HG03135 (cell line): Measurements from ENCODE around the gene ISOC1.

Experiments
- ATAC-seq: cut with Tn5 transposase; IDR thresholded peaks from one replicate; pipeline ENCODE4 v1.9.1; 2021; ENCODE audit warnings: mild to moderate bottlenecking, moderate library complexity; ENCODE audit not compliant: unreplicated experiment

ISOC1 gene

GRCh38 chr5:129094924-129095899 lies 663 bp downstream of the ISOC1 start:
- ATAC-seq: peak; percentile 44

- ATAC-seq: no peak
These were observed 1.9 kb downstream of the ISOC1 start for GRCh38 chr5:129096382-129096991.

- ATAC-seq: no peak
These were observed 3.1 kb downstream of the ISOC1 start for GRCh38 chr5:129097498-129098296.

GRCh38 chr5:129098488-129099183 lies 4.1 kb downstream of the ISOC1 start:
- no peak for ATAC-seq

GRCh38 chr5:129099184-129099569 lies 4.6 kb downstream of the ISOC1 start:
- ATAC-seq: no peak

- ATAC-seq: no peak
These were observed 7.2 kb downstream of the ISOC1 start for GRCh38 chr5:129101794-129102193.

GRCh38 chr5:129103397-129103796 lies 8.8 kb downstream of the ISOC1 start:
- no peak for ATAC-seq

GRCh38 chr5:129104915-129105455 lies 10.4 kb downstream of the ISOC1 start:
- ATAC-seq: no peak

- ATAC-seq: no peak
These were observed 13.1 kb downstream of the ISOC1 start for GRCh38 chr5:129107637-129108036.

GRCh38 chr5:129110742-129111141 lies 16.2 kb downstream of the ISOC1 start:
- no peak for ATAC-seq

- no peak for ATAC-seq
These were observed 16.8 kb downstream of the ISOC1 start for GRCh38 chr5:129111351-129111750.

GRCh38 chr5:129112295-129112694 lies 17.7 kb downstream of the ISOC1 start:
- no peak for ATAC-seq

- ATAC-seq: no peak
These were observed 19.3 kb downstream of the ISOC1 start for GRCh38 chr5:129113867-129114266.

GRCh38 chr5:129114539-129115193 lies 20.1 kb downstream of the ISOC1 start:
- no peak for ATAC-seq

- ATAC-seq: no peak
These were observed 21.1 kb downstream of the ISOC1 start for GRCh38 chr5:129115680-129116079.

- ATAC-seq: no peak
These were observed 22.2 kb downstream of the ISOC1 start for GRCh38 chr5:129116797-129117196.

GRCh38 chr5:129118405-129118804 lies 23.9 kb downstream of the ISOC1 start:
- no peak for ATAC-seq

GRCh38 chr5:129118826-129119225 lies 24.3 kb downstream of the ISOC1 start:
- ATAC-seq: no peak

GRCh38 chr5:129120158-129120581 lies 25.6 kb downstream of the ISOC1 start:
- peak; percentile 54 for ATAC-seq

- no peak for ATAC-seq
These were observed 28.0 kb downstream of the ISOC1 start for GRCh38 chr5:129122560-129122959.
